HepG2 (cell line): ENCODE data around the gene ST6GALNAC2. TPM values are rescaled to one million over a fixed set of nuclear protein-coding genes. Genes with fewer than 3 reads are reported as not detected.

Source experiments
- ATAC-seq: fragments of 200-7000 bp; cut with Tn5 transposase; 3 replicates; pipeline ENCODE4 v1.9.1; 2020; ENCODE audit warnings: mild to moderate bottlenecking, moderate library complexity
- BruUV-seq: library from RNA; stranded (reverse); fragments of 400-500 nt; replicated peaks from 2 replicates; lab custom pipeline; 2021; lab: Mats Ljungman, UMichigan
- CTCF ChIA-PET: fragments of 300-600 bp; formaldehyde crosslinking; extraction: SDS; loops from one replicate; lab custom pipeline; 2021; ENCODE audit warnings: low total read pairs, inconsistent platforms, low intra/inter-chr PET ratio; lab: Yijun Ruan, JAX
- POLR2A ChIA-PET: fragments of 350-600 bp; sonication (Branson Sonifier 250); formaldehyde crosslinking; loops from one replicate; lab custom pipeline; 2020; ENCODE audit warnings: antibody characterized with exemption, inconsistent platforms; lab: Yijun Ruan, JAX
- DNase-seq: peaks from one replicate; pipeline ENCODE4 v3.0.0-alpha.2; 2015; ENCODE audit warnings: low spot score
- FAIRE-seq: peaks from 3 replicates; lab custom pipeline; 2011; peaks lifted over from hg19 to GRCh38; lab: Jason Lieb, UNC
- H2AFZ ChIP-seq: one replicate; pipeline ENCODE4 v1.6.1; 2011; ENCODE audit warnings: low read length, inconsistent platforms
- H3K27ac ChIP-seq: fragments of 300-600 bp; 3 replicates; pipeline ENCODE4 v1.8.0; 2011; ENCODE audit warnings: mixed run types, mild to moderate bottlenecking, mixed read lengths, low read length, inconsistent platforms; ENCODE audit not compliant: insufficient read depth; ENCODE audit errors: extremely low read length
- H3K27me3 ChIP-seq, 2 experiments: fragments of 200-600 bp in 1 of 2; 2 replicates in 1 of 2; 3 replicates in 1 of 2; pipeline versions ENCODE4 v1.6.0 to v1.8.0; 2011; ENCODE audit warnings: low read length in 2 of 2, mild to moderate bottlenecking in 2 of 2, moderate library complexity in 2 of 2, inconsistent platforms in 1 of 2; ENCODE audit not compliant: insufficient read depth in 2 of 2, control insufficient read depth in 1 of 2
- H3K36me3 ChIP-seq, 2 experiments: fragments of 200-600 bp in 1 of 2; replicated peaks in 1 of 2; 2 replicates in 1 of 2; 3 replicates in 1 of 2; pipeline versions ENCODE4 v1.5.1 to v1.8.0; 2011; ENCODE audit warnings: low read length in 2 of 2, inconsistent platforms in 1 of 2; ENCODE audit not compliant: insufficient read depth in 2 of 2, control insufficient read depth in 1 of 2
- H3K4me1 ChIP-seq: 2 replicates; pipeline ENCODE4 v1.5.1; 2012; ENCODE audit warnings: low read length, inconsistent platforms; ENCODE audit not compliant: insufficient read depth
- H3K4me2 ChIP-seq: 2 replicates; pipeline ENCODE4 v1.6.0; 2011; ENCODE audit warnings: low read depth, low read length, inconsistent platforms
- H3K4me3 ChIP-seq, 3 experiments: fragments of 200-600 bp in 1 of 3; sonication (generic), shearing (Covaris generic) in 1 of 3; replicated peaks in 1 of 3; 2 replicates each; pipeline ENCODE4 v1.5.1; 2011 to 2016; ENCODE audit warnings: low read length in 3 of 3, inconsistent platforms in 2 of 3, low read depth in 2 of 3, mild to moderate bottlenecking in 2 of 3, control low read depth in 1 of 3, mixed read lengths in 1 of 3; ENCODE audit not compliant: insufficient read depth in 1 of 3
- H3K79me2 ChIP-seq: one replicate; pipeline ENCODE4 v1.6.1; 2011; ENCODE audit warnings: low read length, inconsistent platforms; ENCODE audit not compliant: insufficient read depth
- H3K9ac ChIP-seq: 2 replicates; pipeline ENCODE4 v1.6.0; 2011; ENCODE audit warnings: mild to moderate bottlenecking, low read depth, low read length, inconsistent platforms; ENCODE audit not compliant: insufficient read depth
- H3K9me3 ChIP-seq: 2 replicates; pipeline ENCODE4 v1.5.1; 2012; ENCODE audit warnings: mild to moderate bottlenecking, low read length
- H4K20me1 ChIP-seq: 2 replicates; pipeline ENCODE4 v1.6.0; 2011; ENCODE audit warnings: inconsistent platforms, mild to moderate bottlenecking, low read length, moderate library complexity; ENCODE audit not compliant: insufficient read depth
- ARID4A ChIP-seq: sonication (generic); formaldehyde crosslinking; IDR thresholded peaks from 2 replicates; pipeline ENCODE4 v1.5.0; 2020; ENCODE audit warnings: mild to moderate bottlenecking, missing genetic modification reagents, borderline replicate concordance
- ATAD3A ChIP-seq: sonication (generic); formaldehyde crosslinking; IDR thresholded peaks from 2 replicates; pipeline ENCODE4 v1.4.0; 2020; ENCODE audit warnings: missing genetic modification reagents
- KDM6A ChIP-seq: IDR thresholded peaks from 2 replicates; pipeline ENCODE4 v1.6.1; 2016; ENCODE audit warnings: low read depth
- POLR2AphosphoS5 ChIP-seq: IDR thresholded peaks from 2 replicates; pipeline ENCODE4 v1.6.1; 2012; ENCODE audit warnings: low read depth, low read length
- SNAI1 ChIP-seq: sonication (generic); formaldehyde crosslinking; IDR thresholded peaks from 2 replicates; pipeline ENCODE4 v1.5.0; 2020; ENCODE audit warnings: mild to moderate bottlenecking, missing genetic modification reagents, borderline replicate concordance
- TEAD3 ChIP-seq: optimal IDR thresholded peaks from 2 replicates; pipeline ENCODE3; 2016; ENCODE audit warnings: borderline replicate concordance
- TFDP2 ChIP-seq: sonication (generic); formaldehyde crosslinking; IDR thresholded peaks from 2 replicates; pipeline ENCODE4 v1.4.0; 2020; ENCODE audit warnings: missing genetic modification reagents
- ZBTB25 ChIP-seq: IDR thresholded peaks from 2 replicates; pipeline ENCODE4 v1.6.1; 2018; ENCODE audit warnings: missing genetic modification reagents
- ZNF235 ChIP-seq: sonication (generic); formaldehyde crosslinking; IDR thresholded peaks from 2 replicates; pipeline ENCODE4 v1.8.1; 2023; ENCODE audit warnings: mild to moderate bottlenecking, missing genetic modification reagents, borderline replicate concordance
- ZNF597 ChIP-seq: sonication (generic); formaldehyde crosslinking; IDR thresholded peaks from 2 replicates; pipeline ENCODE4 v1.5.0; 2020; ENCODE audit warnings: missing genetic modification reagents
- ZNF709 ChIP-seq: sonication (generic); formaldehyde crosslinking; IDR thresholded peaks from 2 replicates; pipeline ENCODE4 v1.5.0; 2020; ENCODE audit warnings: mild to moderate bottlenecking, missing genetic modification reagents
- WGBS: methylation state at CpG from one replicate; pipeline ENCODE4 v1.1.6; 2017; ENCODE audit warnings: low lambda C conversion rate; 5-methylcytosine and 5-hydroxymethylcytosine counted together
- in situ Hi-C: cut with HindIII; loops from 2 replicates; pipeline ENCODE4 v1.10.0; 2017; ENCODE audit warnings: low pct_unique_long_range_greater_than_20kb; ENCODE audit not compliant: extremely low pct_ligation_motif_present
- intact Hi-C: fragments of 100-400 bp; cut with micrococcal nuclease; formaldehyde crosslinking; loops from one replicate; pipeline ENCODE4 v1.10.0; 2022; ENCODE audit not compliant: unreplicated experiment
- polyA plus RNA-seq, 8 experiments: library from polyadenylated mRNA; depleted of rRNA in 3 of 8; stranded (reverse) in 7 of 8; unstranded in 1 of 8; fragments of >200 nt; fragmentation: Illumina TruSeq in 4 of 8; extraction: Trizol in 4 of 8; gene quantifications; 2 replicates each; pipeline versions ENCODE4 v1.2.1 to v1.2.3, GENCODE V29; 2011 to 2016; ENCODE audit warnings: low read depth in 4 of 8, missing spikeins in 1 of 8, mixed read lengths in 1 of 8; ENCODE audit not compliant: insufficient read depth in 1 of 8
- total RNA-seq, 5 experiments: library from RNA; depleted of rRNA; stranded (reverse); fragments of >200 nt; fragmentation: Illumina TruSeq; extraction: Trizol; gene quantifications; 2 replicates each; pipeline ENCODE4 v1.2.3, GENCODE V29; 2016; ENCODE audit warnings: low read depth in 1 of 5
- TF ChIP-seq, protein P1 (sequence below): sonication (generic); formaldehyde crosslinking; conservative IDR thresholded peaks from 2 replicates; pipeline ENCODE4 v1.8.1; 2023; ENCODE audit warnings: missing genetic modification reagents

ST6GALNAC2 gene
- total and polyA plus RNA-seq, 2 of the 13 experiments (the other 11 are each of a cell fraction or from before 2014, with no cell fraction given): 0.12 to 0.49 TPM

GRCh38 chr17:76550712-76551615 is 34.7 kb downstream of the ST6GALNAC2 start:
- intact Hi-C loops: loop anchor here (5.0 to 10.0 kb wide), 2 partner anchors 36 to 154 kb away; partner anchors contain the start of gene ST6GALNAC2
- Histone ChIP-seq H3K9me3 (no peaks in the 10 kb centered on the region), H3K4me1 (peaks cover 88% of the 10 kb centered on the region), H3K27me3 (no peaks in the 10 kb centered on the region), H3K27ac (peak overlapping the region; percentile 78), H3K9ac (peak overlapping the region; percentile 64), H3K4me3 (peak overlapping the region; percentile 43 to 66 (median 66)), H3K79me2 (peaks cover 42% of the 10 kb centered on the region), H3K4me2 (peak overlapping the region; percentile 93), H2AFZ (no peak overlapping the region), H3K36me3 (peaks cover 0 to under 1% of the 10 kb centered on the region in 2 experiments; a peak in 1 of 5 replicates), H4K20me1 (peaks cover 7% of the 10 kb centered on the region; the same call in 1 of the 2 replicates)
- in situ Hi-C loops: no loop called here
- FAIRE-seq (peak; percentile 78), ATAC-seq (peak; percentile 20), DNase-seq (peak; percentile 87)
- CTCF ChIA-PET: no interaction called here
- POLR2A ChIA-PET: interaction anchor here (0.6 to 4.4 kb wide), 18 partner anchors 10 to 1157 kb away, joined by 3 to 40 read pairs (median 7); partner anchors contain the start of genes MXRA7, PRCD, RHBDF2 and ST6GALNAC2
- TSS peak; percentile 95 for BruUV-seq
- 21% methylated on average over 15 of the region's 15 CpGs for WGBS
- TF ChIP-seq ATAD3A (no peak), SNAI1 (CRISPR knock-in tag) (peak; percentile 92; the same call in 1 of the 2 replicates), ZNF709 (CRISPR knock-in tag) (no peak), ZBTB25 (CRISPR knock-in tag) (peak; percentile 90), POLR2AphosphoS5 (peak; percentile 66), ARID4A (0 out of 2 replicates have a peak, but pooled peaks have one; percentile 49), ZNF597 (CRISPR knock-in tag) (no peak), TEAD3 (CRISPR knock-in tag) (peak; percentile 95), KDM6A (peak; percentile 43; the same call in 1 of the 2 replicates), TFDP2 (CRISPR knock-in tag) (peak; percentile 50; the same call in 1 of the 2 replicates), ZNF235 (0 out of 2 replicates have a peak, but pooled peaks have one; percentile 28)
- TF ChIP-seq, protein P1, sequence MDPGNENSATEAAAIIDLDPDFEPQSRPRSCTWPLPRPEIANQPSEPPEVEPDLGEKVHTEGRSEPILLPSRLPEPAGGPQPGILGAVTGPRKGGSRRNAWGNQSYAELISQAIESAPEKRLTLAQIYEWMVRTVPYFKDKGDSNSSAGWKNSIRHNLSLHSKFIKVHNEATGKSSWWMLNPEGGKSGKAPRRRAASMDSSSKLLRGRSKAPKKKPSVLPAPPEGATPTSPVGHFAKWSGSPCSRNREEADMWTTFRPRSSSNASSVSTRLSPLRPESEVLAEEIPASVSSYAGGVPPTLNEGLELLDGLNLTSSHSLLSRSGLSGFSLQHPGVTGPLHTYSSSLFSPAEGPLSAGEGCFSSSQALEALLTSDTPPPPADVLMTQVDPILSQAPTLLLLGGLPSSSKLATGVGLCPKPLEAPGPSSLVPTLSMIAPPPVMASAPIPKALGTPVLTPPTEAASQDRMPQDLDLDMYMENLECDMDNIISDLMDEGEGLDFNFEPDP: 0 out of 2 replicates have a peak, but pooled peaks have one; percentile 63
